Duodenal mucosa (tissue), 2 donors: ENCODE measurements around the gene PLN.

Experiments used
- H3K27ac ChIP-seq: one replicate; pipeline ENCODE4 v1.7.0; 2013; ENCODE audit warnings: low read depth, low read length
- H3K27me3 ChIP-seq, 2 donors: one replicate each; pipeline ENCODE4 v1.7.0; 2013; ENCODE audit warnings: low read length in 2 of 2, control low read depth in 1 of 2; ENCODE audit not compliant: insufficient read depth in 2 of 2, control insufficient read depth in 1 of 2
- H3K36me3 ChIP-seq, 2 donors: one replicate each; pipeline ENCODE4 v1.7.0; 2013; ENCODE audit warnings: low read length in 2 of 2, control low read depth in 1 of 2; ENCODE audit not compliant: insufficient read depth in 2 of 2, control insufficient read depth in 1 of 2
- H3K4me1 ChIP-seq, 2 donors: one replicate each; pipeline ENCODE4 v1.7.0; 2013; ENCODE audit warnings: low read length in 2 of 2, control low read depth in 1 of 2; ENCODE audit not compliant: insufficient read depth in 2 of 2, control insufficient read depth in 1 of 2
- H3K4me3 ChIP-seq, 2 donors: one replicate each; pipeline ENCODE4 v1.7.0; 2013; ENCODE audit warnings: low read length in 2 of 2, low read depth in 1 of 2
- H3K9ac ChIP-seq, 2 donors: one replicate each; pipeline ENCODE4 v1.7.0; 2013; ENCODE audit warnings: low read length in 2 of 2, low read depth in 1 of 2
- H3K9me3 ChIP-seq, 2 donors: one replicate each; pipeline ENCODE4 v1.7.0; 2013; ENCODE audit warnings: low read length in 2 of 2, control low read depth in 1 of 2; ENCODE audit not compliant: control insufficient read depth in 1 of 2

The PLN gene

GRCh38 chr6:118511930-118512715 is 36.0 kb upstream of the PLN start:
- Histone ChIP-seq H3K4me3 (no peak overlapping the region), H3K27ac (no peak overlapping the region), H3K9me3 (no peaks in the 10 kb centered on the region), H3K9ac (no peak overlapping the region), H3K36me3 (no peaks in the 10 kb centered on the region), H3K4me1 (no peaks in the 10 kb centered on the region), H3K27me3 (no peaks in the 10 kb centered on the region)

- Histone ChIP-seq H3K4me3 (no peak overlapping the region), H3K4me1 (no peaks in the 10 kb centered on the region), H3K27ac (no peak overlapping the region), H3K36me3 (no peaks in the 10 kb centered on the region), H3K9ac (no peak overlapping the region), H3K27me3 (no peaks in the 10 kb centered on the region), H3K9me3 (no peaks in the 10 kb centered on the region)
These were observed 33.4 kb upstream of the PLN start for GRCh38 chr6:118514689-118515088.

GRCh38 chr6:118522422-118522821 is 25.7 kb upstream of the PLN start:
- Histone ChIP-seq H3K4me1 (no peaks in the 10 kb centered on the region), H3K9ac (no peak overlapping the region), H3K27ac (no peak overlapping the region), H3K4me3 (no peak overlapping the region), H3K27me3 (no peaks in the 10 kb centered on the region), H3K9me3 (no peaks in the 10 kb centered on the region), H3K36me3 (no peaks in the 10 kb centered on the region)

- H3K27me3 ChIP-seq: no peaks in the 10 kb centered on the region
- H3K4me1 ChIP-seq: no peaks in the 10 kb centered on the region
- no peak overlapping the region for H3K4me3 ChIP-seq
- H3K27ac ChIP-seq: no peak overlapping the region
- H3K36me3 ChIP-seq: no peaks in the 10 kb centered on the region
- no peak overlapping the region for H3K9ac ChIP-seq
- no peaks in the 10 kb centered on the region for H3K9me3 ChIP-seq
These were observed 24.9 kb upstream of the PLN start for GRCh38 chr6:118523216-118523615.

- peaks cover 0 to 3% of the 10 kb centered on the region in 2 donors for H3K4me1 ChIP-seq
- no peak overlapping the region for H3K9ac ChIP-seq
- no peak overlapping the region for H3K4me3 ChIP-seq
- no peaks in the 10 kb centered on the region for H3K27me3 ChIP-seq
- H3K9me3 ChIP-seq: no peaks in the 10 kb centered on the region
- H3K36me3 ChIP-seq: no peaks in the 10 kb centered on the region
- H3K27ac ChIP-seq: no peak overlapping the region
These were observed 23.4 kb upstream of the PLN start for GRCh38 chr6:118524686-118525085.

GRCh38 chr6:118525913-118526780 is 21.9 kb upstream of the PLN start:
- Histone ChIP-seq H3K27me3 (no peaks in the 10 kb centered on the region), H3K36me3 (no peaks in the 10 kb centered on the region), H3K9me3 (peaks cover 4 to 6% of the 10 kb centered on the region in 2 donors), H3K9ac (no peak overlapping the region), H3K4me1 (peaks cover 0 to 3% of the 10 kb centered on the region in 2 donors), H3K27ac (no peak overlapping the region), H3K4me3 (no peak overlapping the region)

GRCh38 chr6:118528129-118528528 is 20.0 kb upstream of the PLN start:
- Histone ChIP-seq H3K36me3 (no peaks in the 10 kb centered on the region), H3K27me3 (no peaks in the 10 kb centered on the region), H3K27ac (no peak overlapping the region), H3K9ac (no peak overlapping the region), H3K4me1 (peaks cover 0 to 3% of the 10 kb centered on the region in 2 donors), H3K9me3 (peaks cover 4 to 6% of the 10 kb centered on the region in 2 donors), H3K4me3 (no peak overlapping the region)

- Histone ChIP-seq H3K9ac (no peak overlapping the region), H3K9me3 (peaks cover 4 to 6% of the 10 kb centered on the region in 2 donors), H3K4me3 (no peak overlapping the region), H3K27ac (no peak overlapping the region), H3K36me3 (no peaks in the 10 kb centered on the region), H3K4me1 (peaks cover 0 to 3% of the 10 kb centered on the region in 2 donors), H3K27me3 (no peaks in the 10 kb centered on the region)
These were observed 18.3 kb upstream of the PLN start for GRCh38 chr6:118529756-118530155.

- Histone ChIP-seq H3K27me3 (no peaks in the 10 kb centered on the region), H3K36me3 (no peaks in the 10 kb centered on the region), H3K4me3 (no peak overlapping the region), H3K9me3 (peaks cover 4 to 6% of the 10 kb centered on the region in 2 donors), H3K27ac (no peak overlapping the region), H3K9ac (no peak overlapping the region), H3K4me1 (peaks cover 0 to 3% of the 10 kb centered on the region in 2 donors)
These were observed 17.2 kb upstream of the PLN start for GRCh38 chr6:118530942-118531341.

GRCh38 chr6:118535176-118535844 is 12.8 kb upstream of the PLN start:
- Histone ChIP-seq H3K4me1 (no peaks in the 10 kb centered on the region), H3K4me3 (no peak overlapping the region), H3K36me3 (no peaks in the 10 kb centered on the region), H3K9ac (no peak overlapping the region), H3K27ac (no peak overlapping the region), H3K9me3 (peaks cover 4 to 6% of the 10 kb centered on the region in 2 donors), H3K27me3 (no peaks in the 10 kb centered on the region)
